Putamen (tissue), 1 donor: ENCODE measurements around the gene PCYOX1L.

Experiments used
- DNase-seq: peaks from one replicate; pipeline ENCODE4 v3.0.0-alpha.2; 2016; ENCODE audit warnings: low spot score

Gene PCYOX1L

GRCh38 chr5:149367972-149368645, 10.3 kb downstream of the PCYOX1L start:
- DNase-seq: no peak

GRCh38 chr5:149370878-149371277, 13.0 kb downstream of the PCYOX1L start:
- DNase-seq: no peak

- peak; percentile 34 for DNase-seq
Measured at GRCh38 chr5:149371296-149371962, 13.6 kb downstream of the PCYOX1L start.

GRCh38 chr5:149372076-149372795, 14.4 kb downstream of the PCYOX1L start:
- no peak for DNase-seq

GRCh38 chr5:149372932-149373331, 15.1 kb downstream of the PCYOX1L start:
- no peak for DNase-seq

- no peak for DNase-seq
Measured at GRCh38 chr5:149374303-149374702, 16.5 kb downstream of the PCYOX1L start.

GRCh38 chr5:149374801-149375200, 17.0 kb downstream of the PCYOX1L start:
- no peak for DNase-seq

GRCh38 chr5:149375434-149375833, 17.6 kb downstream of the PCYOX1L start:
- no peak for DNase-seq

- no peak for DNase-seq
Measured at GRCh38 chr5:149376104-149376503, 18.3 kb downstream of the PCYOX1L start.

GRCh38 chr5:149376711-149377447, 19.0 kb downstream of the PCYOX1L start:
- DNase-seq: no peak

DNA sequence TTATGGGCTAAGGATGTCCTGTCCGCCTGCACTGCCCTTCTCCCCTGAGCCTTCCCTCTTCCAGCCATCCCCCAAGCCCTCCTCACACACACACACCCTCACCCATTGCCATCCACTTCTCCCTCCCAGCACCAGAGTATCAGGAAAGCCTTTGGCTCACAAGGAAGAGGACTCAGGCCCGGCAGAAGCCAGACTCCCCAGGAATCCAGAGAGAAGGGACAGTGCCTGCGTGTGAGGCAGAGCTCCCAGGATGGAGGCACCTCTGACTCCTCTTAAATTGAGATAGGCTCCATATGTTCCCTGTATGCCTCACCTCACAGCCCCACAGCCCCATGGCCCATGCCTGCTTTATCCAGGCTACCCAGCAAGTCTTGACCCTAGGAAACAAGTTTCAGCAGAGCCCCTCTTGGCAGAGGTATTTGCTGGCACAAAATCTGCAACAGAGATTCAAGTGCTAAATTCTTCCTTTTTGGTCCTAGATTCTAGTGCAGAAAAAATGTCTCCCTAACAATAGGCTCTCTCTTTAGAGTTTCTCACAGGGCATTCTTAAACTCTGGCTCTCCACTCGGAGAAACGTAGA, 20.5 kb downstream of the PCYOX1L start:
- DNase-seq: no peak

DNA sequence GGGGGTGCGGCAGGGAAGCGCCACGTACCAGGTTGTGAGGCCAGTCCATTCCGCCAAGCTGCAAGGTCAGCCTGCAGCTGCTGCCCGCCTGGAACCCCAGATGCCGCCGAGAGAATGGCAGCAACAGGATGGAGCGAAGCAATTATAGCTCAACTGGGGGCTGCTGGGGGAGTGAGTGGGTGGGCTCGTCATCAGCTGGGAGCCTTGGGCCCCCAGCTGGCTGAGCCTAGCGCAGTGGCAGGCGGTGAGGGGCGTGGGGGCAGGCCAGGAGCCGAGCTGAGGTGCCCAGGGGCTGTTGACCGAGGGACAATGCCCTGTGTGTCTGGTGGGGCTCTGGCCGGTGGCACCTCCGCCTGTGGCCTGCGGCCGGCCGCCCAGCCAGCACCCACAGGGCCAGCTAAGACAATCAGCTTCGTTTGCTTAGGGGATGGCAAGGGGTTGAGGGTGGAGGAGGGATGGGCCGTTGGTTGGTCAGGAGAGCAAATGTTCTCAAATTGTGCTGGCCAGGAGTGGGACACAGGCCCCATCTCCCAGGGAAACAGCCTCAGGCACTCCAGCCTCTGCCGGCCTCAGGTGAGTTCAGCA, 21.4 kb downstream of the PCYOX1L start, which contains the start of gene IL17B:
Gene IL17B (minus strand): TSS at position 116 of the 585 bp plus-strand sequence. CDS start 67 bp downstream, at position 49.
- DNase-seq: no peak

GRCh38 chr5:149379818-149380374, 22.1 kb downstream of the PCYOX1L start:
- no peak for DNase-seq

DNA sequence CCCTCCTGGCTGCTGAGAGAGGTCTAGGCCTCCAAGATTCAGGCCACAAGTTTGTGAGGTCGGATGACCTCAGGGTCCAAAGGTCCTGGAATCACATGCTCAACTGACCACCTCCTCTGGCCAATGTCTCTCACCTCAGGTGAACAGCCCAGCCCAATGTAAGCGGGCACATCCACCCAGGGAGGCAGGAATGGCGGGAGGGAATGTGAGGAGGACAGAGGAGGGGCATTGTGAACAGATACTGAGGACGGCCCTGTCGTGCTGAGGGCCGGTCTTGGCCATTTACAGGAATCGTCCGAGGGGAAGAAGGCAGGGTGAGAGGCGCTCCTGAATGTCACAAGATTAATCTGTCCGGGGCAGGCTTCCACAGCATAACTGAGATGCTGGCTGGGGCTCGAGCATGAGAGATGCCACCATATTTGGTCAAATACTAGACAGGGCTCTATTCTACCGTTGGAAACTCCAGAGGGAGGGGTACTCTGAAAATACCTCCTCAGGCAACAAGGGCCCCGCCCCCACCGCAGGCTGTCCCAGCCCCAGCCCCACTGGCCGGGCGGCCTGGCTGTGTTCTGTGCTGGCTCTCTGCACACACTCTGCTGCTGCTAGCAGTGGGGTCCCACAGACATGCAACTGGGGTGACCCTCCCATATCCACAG, 22.7 kb downstream of the PCYOX1L start:
- no peak for DNase-seq

GRCh38 chr5:149381261-149381985, 23.6 kb downstream of the PCYOX1L start:
- no peak for DNase-seq

DNA sequence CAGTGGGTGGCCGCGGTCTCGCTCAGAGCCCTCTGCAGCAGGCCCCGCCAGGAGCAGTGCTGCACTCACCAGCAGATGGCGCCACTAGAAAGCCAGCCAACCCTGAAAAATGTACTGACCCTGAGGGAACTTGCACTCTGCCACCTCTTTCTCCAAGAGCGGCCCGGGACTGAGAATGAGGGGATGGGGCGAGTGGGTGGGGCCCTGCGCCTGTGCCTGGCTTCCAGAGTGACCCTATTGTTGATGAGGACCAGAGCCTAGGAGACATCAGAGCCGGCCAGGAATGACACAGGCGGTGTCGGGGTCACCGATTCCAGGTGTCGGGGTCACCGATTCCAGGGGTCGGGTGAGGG, 24.1 kb downstream of the PCYOX1L start:
- DNase-seq: no peak

- no peak for DNase-seq
Measured at GRCh38 chr5:149382517-149383220, 24.8 kb downstream of the PCYOX1L start.

DNA sequence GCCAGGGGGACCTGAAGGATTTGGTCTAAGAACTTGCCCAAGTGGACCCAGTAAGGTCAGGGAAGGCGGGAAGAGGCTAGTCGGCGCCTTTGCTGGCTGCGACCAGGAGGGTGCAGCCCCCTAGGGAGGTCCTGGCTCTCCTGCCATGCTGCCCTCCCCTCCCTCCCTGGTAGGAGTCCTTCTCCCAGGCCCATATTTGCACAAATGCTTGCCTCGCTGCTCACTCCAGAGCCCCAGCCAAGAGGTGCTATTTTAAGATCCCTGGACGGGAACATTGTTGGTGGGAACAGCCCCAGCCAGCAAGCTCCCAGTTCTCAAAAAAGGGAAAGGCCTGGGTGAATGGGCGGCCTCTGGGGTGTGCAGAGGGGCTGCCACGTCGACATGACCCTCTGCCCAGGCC, 25.6 kb downstream of the PCYOX1L start:
- no peak for DNase-seq

- no peak for DNase-seq
Measured at GRCh38 chr5:149386166-149386565, 28.3 kb downstream of the PCYOX1L start.
